ENCODE data around the gene EHD1. TPM values are rescaled to one million over a fixed set of nuclear protein-coding genes. Genes with fewer than 3 reads are reported as not detected.

Gene EHD1
- total and polyA plus RNA-seq, 9 donors, result 14.3 to 87.8 (median 33.5) TPM

GRCh38 chr11:64833509-64833908 lies 44.9 kb downstream of the EHD1 start:
- 82 to 89% (median 83%) methylated on average over 10 of the region's 10 CpGs for WGBS, 3 donors
- intact Hi-C loops (cut with DNase I), result no loop called here
- H3K27ac ChIP-seq, result no peak overlapping the region

DNA sequence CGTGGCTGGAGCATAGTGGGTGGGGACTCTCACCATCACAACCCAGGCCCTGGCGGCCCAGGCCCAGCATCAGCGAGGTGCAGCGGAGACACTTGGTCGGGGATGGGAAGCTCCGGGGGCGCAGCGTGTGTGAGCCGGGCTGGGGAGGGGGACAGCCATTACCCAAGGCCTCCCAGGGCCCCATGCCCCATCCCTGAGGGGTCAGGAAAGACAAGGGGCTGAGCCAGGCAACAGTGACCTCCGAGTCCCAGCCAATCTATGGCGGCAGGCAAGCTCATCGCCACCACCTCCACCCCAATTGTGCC lies 45.3 kb downstream of the EHD1 start:
- Histone ChIP-seq H3K4me1 (ENCODE audit: insufficient read depth) (no peaks in the 10 kb centered on the region), H3K36me3 (no peaks in the 10 kb centered on the region), H3K9me3 (no peaks in the 10 kb centered on the region), H3K4me3 (no peak overlapping the region), H3K27me3 (no peaks in the 10 kb centered on the region), H3K27ac (no peak overlapping the region)
- no peak for TF ChIP-seq EP300 (IDR thresholded peaks at IDR 0.05)
- no peak for TF ChIP-seq POLR2A (IDR thresholded peaks at IDR 0.05)
- TF ChIP-seq, protein P1, sequence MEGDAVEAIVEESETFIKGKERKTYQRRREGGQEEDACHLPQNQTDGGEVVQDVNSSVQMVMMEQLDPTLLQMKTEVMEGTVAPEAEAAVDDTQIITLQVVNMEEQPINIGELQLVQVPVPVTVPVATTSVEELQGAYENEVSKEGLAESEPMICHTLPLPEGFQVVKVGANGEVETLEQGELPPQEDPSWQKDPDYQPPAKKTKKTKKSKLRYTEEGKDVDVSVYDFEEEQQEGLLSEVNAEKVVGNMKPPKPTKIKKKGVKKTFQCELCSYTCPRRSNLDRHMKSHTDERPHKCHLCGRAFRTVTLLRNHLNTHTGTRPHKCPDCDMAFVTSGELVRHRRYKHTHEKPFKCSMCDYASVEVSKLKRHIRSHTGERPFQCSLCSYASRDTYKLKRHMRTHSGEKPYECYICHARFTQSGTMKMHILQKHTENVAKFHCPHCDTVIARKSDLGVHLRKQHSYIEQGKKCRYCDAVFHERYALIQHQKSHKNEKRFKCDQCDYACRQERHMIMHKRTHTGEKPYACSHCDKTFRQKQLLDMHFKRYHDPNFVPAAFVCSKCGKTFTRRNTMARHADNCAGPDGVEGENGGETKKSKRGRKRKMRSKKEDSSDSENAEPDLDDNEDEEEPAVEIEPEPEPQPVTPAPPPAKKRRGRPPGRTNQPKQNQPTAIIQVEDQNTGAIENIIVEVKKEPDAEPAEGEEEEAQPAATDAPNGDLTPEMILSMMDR (IDR thresholded peaks at IDR 0.05), result no peak
- no peak for DNase-seq
- intact Hi-C loops (cut with DNase I), result no loop called here
- 84 to 91% (median 87%) methylated on average over 12 of the region's 12 CpGs for WGBS, 3 donors

More at GRCh38 chr11:64833509-64833908, 44.9 kb downstream of the EHD1 start:
- Histone ChIP-seq H3K27me3 (no peaks in the 10 kb centered on the region), H3K4me1 (ENCODE audit: insufficient read depth) (no peaks in the 10 kb centered on the region), H3K36me3 (no peaks in the 10 kb centered on the region), H3K4me3 (no peak overlapping the region), H3K9me3 (no peaks in the 10 kb centered on the region)
- no peak for TF ChIP-seq POLR2A (IDR thresholded peaks at IDR 0.05)
- TF ChIP-seq, protein P1 (IDR thresholded peaks at IDR 0.05), result no peak
- no peak for TF ChIP-seq EP300 (IDR thresholded peaks at IDR 0.05)
- DNase-seq, result no peak

DNA sequence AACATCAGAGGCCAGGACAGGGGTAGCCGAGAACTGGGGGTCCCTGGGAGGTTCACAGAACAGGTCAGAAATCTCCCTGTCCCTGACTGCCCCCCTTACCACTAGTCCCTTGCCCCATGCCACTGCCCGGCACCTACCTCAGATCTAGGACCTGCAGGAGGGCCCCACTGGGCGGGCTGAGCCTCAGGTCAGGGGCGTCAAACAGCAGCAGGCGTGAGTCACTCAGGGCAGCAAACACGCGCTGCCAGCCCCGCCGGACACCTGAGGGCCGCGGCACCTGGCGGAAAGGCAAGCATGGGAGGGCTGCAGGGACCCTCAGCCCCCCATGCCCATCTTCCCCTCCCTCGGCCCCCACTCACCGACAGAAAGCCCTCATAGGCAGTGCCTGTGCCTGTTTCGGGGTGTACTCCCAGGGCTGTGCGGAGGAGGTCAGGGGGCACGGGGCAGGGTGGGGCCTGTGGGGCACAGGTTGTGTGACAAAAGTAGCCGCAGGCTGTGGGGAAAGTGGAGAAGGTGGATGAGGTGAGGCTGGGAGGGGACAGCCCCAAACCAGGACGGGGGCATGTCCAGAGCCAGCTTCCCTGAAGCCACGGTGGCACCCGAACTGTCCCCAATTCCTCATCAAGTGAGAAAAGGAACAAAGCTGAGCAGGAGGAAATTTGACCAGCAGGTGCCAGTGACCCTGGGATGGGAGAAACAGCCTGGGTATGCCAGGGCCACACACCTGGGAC lies 45.8 kb downstream of the EHD1 start:
- WGBS, 3 donors, result 92 to 95% (median 93%) methylated on average over 13 to 21 of the region's 21 CpGs
- no peaks in the 10 kb centered on the region for H3K27me3 ChIP-seq
- intact Hi-C loops (cut with DNase I), result no loop called here
- H3K9me3 ChIP-seq, result no peaks in the 10 kb centered on the region
- H3K4me3 ChIP-seq, result no peak overlapping the region
- no peak for TF ChIP-seq POLR2A (IDR thresholded peaks at IDR 0.05)
- no peak for TF ChIP-seq EP300 (IDR thresholded peaks at IDR 0.05)
- TF ChIP-seq, protein P1 (IDR thresholded peaks at IDR 0.05), result no peak
- no peak for DNase-seq
- no peaks in the 10 kb centered on the region for H3K36me3 ChIP-seq
- no peak overlapping the region for H3K27ac ChIP-seq
- H3K4me1 ChIP-seq (ENCODE audit: insufficient read depth), result no peaks in the 10 kb centered on the region

DNA sequence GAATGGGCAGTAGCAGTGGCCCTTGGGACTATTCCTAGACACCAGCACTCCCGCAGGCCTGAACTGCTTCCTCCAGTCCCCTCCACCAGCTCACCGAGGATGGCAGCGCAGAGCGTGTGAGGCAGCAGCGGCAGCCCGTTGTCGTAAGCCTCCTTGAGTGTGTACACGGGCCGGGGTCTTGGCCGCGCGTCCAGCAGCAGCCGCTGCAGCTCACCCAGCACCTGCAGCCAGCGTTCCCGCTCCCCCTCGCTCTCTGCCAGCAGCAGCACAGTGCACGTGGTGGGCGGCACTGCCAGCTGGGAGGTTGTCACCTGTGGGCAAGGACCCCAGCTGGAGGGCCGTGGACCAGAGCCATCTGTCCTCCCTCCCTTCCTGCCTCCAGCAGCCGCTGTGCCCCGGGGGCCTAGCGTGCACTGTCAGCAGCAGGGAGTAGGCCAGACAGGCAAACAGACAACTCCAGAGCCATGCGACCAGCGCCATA lies 47.0 kb downstream of the EHD1 start:
- no peak for TF ChIP-seq POLR2A (IDR thresholded peaks at IDR 0.05)
- no peak for TF ChIP-seq EP300 (IDR thresholded peaks at IDR 0.05)
- TF ChIP-seq, protein P1 (IDR thresholded peaks at IDR 0.05), result no peak
- no peak overlapping the region for H3K27ac ChIP-seq
- H3K36me3 ChIP-seq, result no peaks in the 10 kb centered on the region
- no peaks in the 10 kb centered on the region for H3K27me3 ChIP-seq
- H3K4me1 ChIP-seq (ENCODE audit: insufficient read depth), result no peaks in the 10 kb centered on the region
- DNase-seq, result no peak
- WGBS, 3 donors, result 82 to 87% (median 83%) methylated on average over 24 of the region's 24 CpGs
- no peak overlapping the region for H3K4me3 ChIP-seq
- H3K9me3 ChIP-seq, result no peaks in the 10 kb centered on the region
- intact Hi-C loops (cut with DNase I), result no loop called here

Data from ovary (tissue), 9 donors.